Measurements from ENCODE around the gene G2E3.
"Not testable (repeated sequence)": the region's sequence is repeated elsewhere in the genome, so short reads cannot be mapped to it uniquely, and the experiment has no call there.

Gene G2E3

GRCh38 chr14:30638926-30639325, 80.0 kb downstream of the G2E3 start:
- TF ChIP-seq CTCF (IDR thresholded peaks at IDR 0.05): no peak
- no peak for TF ChIP-seq ZFX (IDR thresholded peaks at IDR 0.05; ENCODE audit: borderline replicate concordance)

GRCh38 chr14:30641207-30641606, 82.2 kb downstream of the G2E3 start:
- TF ChIP-seq ZFX (IDR thresholded peaks at IDR 0.05; ENCODE audit: borderline replicate concordance) (no peak), CTCF (IDR thresholded peaks at IDR 0.05) (no peak)
- no peak overlapping the region for H3K27ac ChIP-seq

More at GRCh38 chr14:30638926-30639325, 80.0 kb downstream of the G2E3 start:
- H3K27ac ChIP-seq: no peak overlapping the region

GRCh38 chr14:30644462-30644861, 85.5 kb downstream of the G2E3 start:
- not testable (repeated sequence) for H3K27ac ChIP-seq

GRCh38 chr14:30645600-30645999, 86.6 kb downstream of the G2E3 start:
- TF ChIP-seq ZFX (IDR thresholded peaks at IDR 0.05; ENCODE audit: borderline replicate concordance) (no peak), CTCF (IDR thresholded peaks at IDR 0.05) (no peak)

GRCh38 chr14:30648471-30648870, 89.5 kb downstream of the G2E3 start:
- no peak overlapping the region for H3K27ac ChIP-seq
- no peak for TF ChIP-seq CTCF (IDR thresholded peaks at IDR 0.05)
- TF ChIP-seq ZFX (IDR thresholded peaks at IDR 0.05; ENCODE audit: borderline replicate concordance): no peak

More at GRCh38 chr14:30645600-30645999, 86.6 kb downstream of the G2E3 start:
- no peak overlapping the region for H3K27ac ChIP-seq

- TF ChIP-seq CTCF (IDR thresholded peaks at IDR 0.05): no peak
- no peak overlapping the region for H3K27ac ChIP-seq
Observed at GRCh38 chr14:30651937-30652336, 93.0 kb downstream of the G2E3 start.

GRCh38 chr14:30655124-30655523, 96.2 kb downstream of the G2E3 start:
- TF ChIP-seq CTCF (IDR thresholded peaks at IDR 0.05): no peak
- no peak for TF ChIP-seq ZFX (IDR thresholded peaks at IDR 0.05; ENCODE audit: borderline replicate concordance)
- no peak overlapping the region for H3K27ac ChIP-seq

GRCh38 chr14:30655658-30656057, 96.7 kb downstream of the G2E3 start:
- H3K27ac ChIP-seq: no peak overlapping the region
- TF ChIP-seq ZFX (IDR thresholded peaks at IDR 0.05; ENCODE audit: borderline replicate concordance) (no peak), CTCF (IDR thresholded peaks at IDR 0.05) (no peak)

Data from 22Rv1 (cell line).